HepG2 (cell line): Measurements from ENCODE around the gene FANCF. TPM values are rescaled to one million over a fixed set of nuclear protein-coding genes. Genes with fewer than 3 reads are reported as not detected.

Source experiments
- ATF5 ChIP-seq: sonication (generic); formaldehyde crosslinking; IDR thresholded peaks from 2 replicates; pipeline ENCODE4 v1.4.0; 2020; ENCODE audit warnings: mild to moderate bottlenecking, low read depth, missing genetic modification reagents
- PCBP2 ChIP-seq: fragments of 200-400 bp; formaldehyde crosslinking; optimal IDR thresholded peaks from 2 replicates; pipeline ENCODE3; 2018; ENCODE audit warnings: low read length, low read depth; ENCODE audit not compliant: poor library complexity, severe bottlenecking
- RXRB ChIP-seq: IDR thresholded peaks from 2 replicates; pipeline ENCODE4 v1.6.1; 2016; ENCODE audit warnings: borderline replicate concordance, missing genetic modification reagents, missing compliant biosample characterization
- TFAP4 ChIP-seq: sonication (generic); IDR thresholded peaks from 2 replicates; pipeline ENCODE4 v1.6.1; 2016; ENCODE audit warnings: low read depth, borderline replicate concordance
- ZBTB14 ChIP-seq: sonication (generic); formaldehyde crosslinking; IDR thresholded peaks from 2 replicates; pipeline ENCODE4 v1.4.0; 2020; ENCODE audit warnings: missing genetic modification reagents
- ZNF224 ChIP-seq: sonication (generic); formaldehyde crosslinking; IDR thresholded peaks from 2 replicates; pipeline ENCODE4 v1.5.0; 2020; ENCODE audit warnings: mild to moderate bottlenecking, missing genetic modification reagents
- ZNF318 ChIP-seq: sonication (generic); formaldehyde crosslinking; IDR thresholded peaks from 2 replicates; pipeline ENCODE4 v1.4.0; 2020; ENCODE audit warnings: mild to moderate bottlenecking, missing genetic modification reagents
- ZNF335 ChIP-seq: sonication (generic); formaldehyde crosslinking; IDR thresholded peaks from 2 replicates; pipeline ENCODE4 v1.4.0; 2020; ENCODE audit warnings: missing genetic modification reagents
- ZNF362 ChIP-seq: sonication (generic); formaldehyde crosslinking; IDR thresholded peaks from 2 replicates; pipeline ENCODE4 v1.4.0; 2020; ENCODE audit warnings: missing genetic modification reagents, mild to moderate bottlenecking, borderline replicate concordance
- ZNF564 ChIP-seq: sonication (generic); formaldehyde crosslinking; IDR thresholded peaks from 2 replicates; pipeline ENCODE4 v1.8.1; 2023; ENCODE audit warnings: mild to moderate bottlenecking, missing genetic modification reagents
- ZNF574 ChIP-seq: sonication (generic); formaldehyde crosslinking; IDR thresholded peaks from 2 replicates; pipeline ENCODE4 v1.4.0; 2020; ENCODE audit warnings: missing genetic modification reagents
- ZNF772 ChIP-seq: sonication (generic); formaldehyde crosslinking; IDR thresholded peaks from 2 replicates; pipeline ENCODE4 v1.5.0; 2020; ENCODE audit warnings: mild to moderate bottlenecking, missing genetic modification reagents
- polyA plus RNA-seq, 8 experiments: library from polyadenylated mRNA; depleted of rRNA in 3 of 8; stranded (reverse) in 7 of 8; unstranded in 1 of 8; fragments of >200 nt; fragmentation: Illumina TruSeq in 4 of 8; extraction: Trizol in 4 of 8; gene quantifications; 2 replicates each; pipeline versions ENCODE4 v1.2.1 to v1.2.3, GENCODE V29; 2011 to 2016; ENCODE audit warnings: low read depth in 4 of 8, missing spikeins in 1 of 8, mixed read lengths in 1 of 8; ENCODE audit not compliant: insufficient read depth in 1 of 8
- total RNA-seq, 5 experiments: library from RNA; depleted of rRNA; stranded (reverse); fragments of >200 nt; fragmentation: Illumina TruSeq; extraction: Trizol; gene quantifications; 2 replicates each; pipeline ENCODE4 v1.2.3, GENCODE V29; 2016; ENCODE audit warnings: low read depth in 1 of 5

The FANCF gene
- total and polyA plus RNA-seq, 2 of the 13 experiments (the other 11 are each of a cell fraction or from before 2014, with no cell fraction given), result 2.5 to 9.7 TPM

- TF ChIP-seq ZNF574 (CRISPR knock-in tag) (peak; percentile 51), ZNF318 (CRISPR knock-in tag) (0 out of 2 replicates have a peak, but pooled peaks have one; percentile 11), ZNF362 (no peak), ZNF772 (CRISPR knock-in tag) (0 out of 2 replicates have a peak, but pooled peaks have one; percentile 41), PCBP2 (no peak), ATF5 (CRISPR knock-in tag) (peak; percentile 55; the same call in 1 of the 2 replicates), TFAP4 (peak; percentile 46; the same call in 1 of the 2 replicates), ZNF224 (CRISPR knock-in tag) (peak; percentile 33; the same call in 1 of the 2 replicates), ZNF335 (CRISPR knock-in tag) (peak; percentile 51; the same call in 1 of the 2 replicates), ZBTB14 (CRISPR knock-in tag) (peak; percentile 19; the same call in 1 of the 2 replicates), ZNF564 (CRISPR knock-in tag) (0 out of 2 replicates have a peak, but pooled peaks have one; percentile 81), RXRB (CRISPR knock-in tag) (0 out of 2 replicates have a peak, but pooled peaks have one; percentile 11)
Observed at GRCh38 chr11:22624742-22625447, 728 bp downstream of the FANCF start (continued).
